Stimulated activated CD8-positive, alpha-beta memory T cell treated with anti-CD3 and anti-CD28 coated beads, Interleukin-4, amount 100 ng/mL, for 1 hour (primary cell): ENCODE results near the gene TMEM212.

Experiments
- DNase-seq, 2 donors: peaks; one replicate each; pipeline ENCODE4 v3.0.0-alpha.2; 2020; ENCODE audit warnings: low read depth in 2 of 2, low spot score in 1 of 2

TMEM212 gene

GRCh38 chr3:171833789-171834460 lies 9.2 kb upstream of the TMEM212 start:
- no peak for DNase-seq

GRCh38 chr3:171834461-171834801 lies 8.7 kb upstream of the TMEM212 start:
- DNase-seq = no peak

GRCh38 chr3:171835116-171835515 lies 8.0 kb upstream of the TMEM212 start:
- no peak for DNase-seq

- DNase-seq = no peak
These were observed 7.5 kb upstream of the TMEM212 start for GRCh38 chr3:171835613-171836012.

GRCh38 chr3:171836855-171837254 lies 6.3 kb upstream of the TMEM212 start:
- DNase-seq = no peak

- no peak for DNase-seq
These were observed 5.5 kb upstream of the TMEM212 start for GRCh38 chr3:171837698-171838097.

- no peak for DNase-seq
These were observed 4.9 kb upstream of the TMEM212 start for GRCh38 chr3:171838218-171838720.

GRCh38 chr3:171839270-171839669 lies 3.9 kb upstream of the TMEM212 start:
- DNase-seq = no peak

- no peak for DNase-seq
These were observed 2.7 kb upstream of the TMEM212 start for GRCh38 chr3:171840445-171840810.

GRCh38 chr3:171840811-171841619 lies 2.1 kb upstream of the TMEM212 start:
- DNase-seq = no peak

GRCh38 chr3:171841620-171842000 lies 1.5 kb upstream of the TMEM212 start:
- no peak for DNase-seq

- DNase-seq = no peak
These were observed 1.7 kb downstream of the TMEM212 start for GRCh38 chr3:171844873-171845272.

- DNase-seq = no peak
These were observed 2.5 kb downstream of the TMEM212 start for GRCh38 chr3:171845481-171846284.

- DNase-seq = no peak
These were observed 3.4 kb downstream of the TMEM212 start for GRCh38 chr3:171846597-171846996.

- DNase-seq = no peak
These were observed 4.0 kb downstream of the TMEM212 start for GRCh38 chr3:171847133-171847532.

GRCh38 chr3:171847595-171848259 lies 4.6 kb downstream of the TMEM212 start:
- DNase-seq = no peak

GRCh38 chr3:171849617-171850319 lies 6.6 kb downstream of the TMEM212 start:
- no peak for DNase-seq

GRCh38 chr3:171850320-171850959 lies 7.3 kb downstream of the TMEM212 start:
- DNase-seq = no peak

GRCh38 chr3:171850960-171851659 lies 8.0 kb downstream of the TMEM212 start:
- DNase-seq = no peak

- no peak for DNase-seq
These were observed 8.5 kb downstream of the TMEM212 start for GRCh38 chr3:171851660-171852058.
